ENCODE data around the gene MDH2.
"Not testable (repeated sequence)": the region's sequence is repeated elsewhere in the genome, so short reads cannot be mapped to it uniquely, and the experiment has no call there.

DNA sequence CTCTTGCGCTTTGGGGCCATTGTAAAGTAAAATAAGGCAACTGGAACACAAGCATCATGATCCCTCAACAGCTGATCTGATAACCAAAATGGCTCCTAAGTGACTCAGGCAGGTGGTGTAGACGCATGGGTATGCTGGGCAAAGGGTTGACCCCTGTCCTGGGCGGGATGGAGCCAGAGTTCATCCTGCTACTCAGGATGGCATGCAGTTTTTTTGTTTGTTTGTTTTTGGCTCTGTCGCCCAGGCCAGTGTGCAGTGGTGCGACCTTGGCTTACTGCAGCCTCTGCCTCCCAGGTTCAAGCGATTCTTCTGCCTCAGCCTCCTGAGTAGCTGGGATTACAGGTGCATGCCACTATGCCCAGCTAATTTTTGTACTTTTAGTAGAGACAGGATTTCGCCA, 10.8 kb downstream of the MDH2 start:
- TF ChIP-seq, protein P1, sequence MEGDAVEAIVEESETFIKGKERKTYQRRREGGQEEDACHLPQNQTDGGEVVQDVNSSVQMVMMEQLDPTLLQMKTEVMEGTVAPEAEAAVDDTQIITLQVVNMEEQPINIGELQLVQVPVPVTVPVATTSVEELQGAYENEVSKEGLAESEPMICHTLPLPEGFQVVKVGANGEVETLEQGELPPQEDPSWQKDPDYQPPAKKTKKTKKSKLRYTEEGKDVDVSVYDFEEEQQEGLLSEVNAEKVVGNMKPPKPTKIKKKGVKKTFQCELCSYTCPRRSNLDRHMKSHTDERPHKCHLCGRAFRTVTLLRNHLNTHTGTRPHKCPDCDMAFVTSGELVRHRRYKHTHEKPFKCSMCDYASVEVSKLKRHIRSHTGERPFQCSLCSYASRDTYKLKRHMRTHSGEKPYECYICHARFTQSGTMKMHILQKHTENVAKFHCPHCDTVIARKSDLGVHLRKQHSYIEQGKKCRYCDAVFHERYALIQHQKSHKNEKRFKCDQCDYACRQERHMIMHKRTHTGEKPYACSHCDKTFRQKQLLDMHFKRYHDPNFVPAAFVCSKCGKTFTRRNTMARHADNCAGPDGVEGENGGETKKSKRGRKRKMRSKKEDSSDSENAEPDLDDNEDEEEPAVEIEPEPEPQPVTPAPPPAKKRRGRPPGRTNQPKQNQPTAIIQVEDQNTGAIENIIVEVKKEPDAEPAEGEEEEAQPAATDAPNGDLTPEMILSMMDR (conservative IDR thresholded peaks at IDR 0.05; ENCODE audit: low read length), result not testable (repeated sequence)
- TF ChIP-seq EZH2phosphoT487 (IDR thresholded peaks at IDR 0.05; ENCODE audit: borderline replicate concordance), result not testable (repeated sequence)

Measured in Loucy (cell line).